Loucy (cell line): Measurements from ENCODE around the gene TNNT2.

Source experiments
- H2AFZ ChIP-seq: fragments of 200-600 bp; sonication (generic); 2 replicates; pipeline ENCODE4 v1.6.0; 2016; ENCODE audit warnings: antibody characterized with exemption, mild to moderate bottlenecking, low read length, moderate library complexity
- H3F3A ChIP-seq: fragments of 200-600 bp; 2 replicates; pipeline ENCODE4 v1.6.0; 2016; ENCODE audit warnings: antibody characterized with exemption, low read depth, mild to moderate bottlenecking
- H3K27me3 ChIP-seq: fragments of 200-600 bp; sonication (generic); 2 replicates; pipeline ENCODE4 v1.6.1; 2014; ENCODE audit warnings: low read length, mild to moderate bottlenecking; ENCODE audit not compliant: insufficient read depth, poor library complexity, severe bottlenecking
- H3K36me3 ChIP-seq: fragments of 200-600 bp; sonication (generic); 2 replicates; pipeline ENCODE4 v1.6.1; 2016; ENCODE audit warnings: low read length; ENCODE audit not compliant: insufficient read depth
- H3K4me1 ChIP-seq: fragments of 200-600 bp; sonication (generic); 2 replicates; pipeline ENCODE4 v1.5.1; 2014; ENCODE audit warnings: low read length, mild to moderate bottlenecking; ENCODE audit not compliant: insufficient read depth, poor library complexity, severe bottlenecking
- H3K4me2 ChIP-seq: fragments of 200-600 bp; sonication (generic); 2 replicates; pipeline ENCODE4 v1.6.0; 2014; ENCODE audit warnings: antibody characterized with exemption, low read length, low read depth, mild to moderate bottlenecking; ENCODE audit not compliant: poor library complexity, severe bottlenecking
- H3K4me3 ChIP-seq: fragments of 200-600 bp; sonication (generic); 2 replicates; pipeline ENCODE4 v1.5.1; 2014; ENCODE audit warnings: low read length, mild to moderate bottlenecking, mixed read lengths; ENCODE audit not compliant: poor library complexity, severe bottlenecking
- H3K79me2 ChIP-seq: fragments of 200-600 bp; sonication (generic); 2 replicates; pipeline ENCODE4 v1.6.1; 2014; ENCODE audit warnings: low read length; ENCODE audit not compliant: insufficient read depth
- H3K9ac ChIP-seq: fragments of 200-600 bp; sonication (generic); 2 replicates; pipeline ENCODE4 v1.6.0; 2014; ENCODE audit warnings: mild to moderate bottlenecking, low read depth, low read length, moderate library complexity; ENCODE audit not compliant: poor library complexity, severe bottlenecking
- H3K9me2 ChIP-seq: fragments of 200-600 bp; sonication (generic); replicated peaks from 2 replicates; pipeline ENCODE4 v1.6.1; 2016; ENCODE audit warnings: low read depth, low read length, mixed read lengths
- H3K9me3 ChIP-seq: fragments of 200-600 bp; sonication (generic); 2 replicates; pipeline ENCODE4 v1.6.1; 2014; ENCODE audit warnings: mild to moderate bottlenecking, antibody characterized with exemption, low read length, low read depth; ENCODE audit not compliant: insufficient read depth
- H4K20me1 ChIP-seq: fragments of 200-600 bp; sonication (generic); 2 replicates; pipeline ENCODE4 v1.6.0; 2014; ENCODE audit warnings: antibody characterized with exemption, low read length, mild to moderate bottlenecking; ENCODE audit not compliant: insufficient read depth, poor library complexity, severe bottlenecking
- CTCF ChIP-seq: fragments of 200-600 bp; sonication (generic); conservative IDR thresholded peaks from 2 replicates; pipeline ENCODE4 v1.5.1; 2014; ENCODE audit warnings: mild to moderate bottlenecking, antibody characterized with exemption, low read length
- EZH2phosphoT487 ChIP-seq: fragments of 200-600 bp; IDR thresholded peaks from 2 replicates; pipeline ENCODE4 v1.6.1; 2018; ENCODE audit warnings: antibody characterized with exemption, mild to moderate bottlenecking, moderate library complexity, borderline replicate concordance

Gene TNNT2

GRCh38 chr1:201411292-201411691 lies 33.8 kb upstream of the TNNT2 start:
- no peaks in the 10 kb centered on the region for H3K9me3 ChIP-seq
- no peak overlapping the region for H2AFZ ChIP-seq
- no peak for TF ChIP-seq EZH2phosphoT487
- no peak for TF ChIP-seq CTCF
- H3K9ac ChIP-seq: no peak overlapping the region
- no peaks in the 10 kb centered on the region for H3K27me3 ChIP-seq
- H4K20me1 ChIP-seq: no peaks in the 10 kb centered on the region
- no peaks in the 10 kb centered on the region for H3K36me3 ChIP-seq
- no peak overlapping the region for H3K4me2 ChIP-seq
- no peaks in the 10 kb centered on the region for H3K9me2 ChIP-seq
- H3K4me3 ChIP-seq: no peak overlapping the region
- H3K79me2 ChIP-seq: no peaks in the 10 kb centered on the region
- H3K4me1 ChIP-seq: no peaks in the 10 kb centered on the region
- no peaks in the 10 kb centered on the region for H3F3A ChIP-seq

DNA sequence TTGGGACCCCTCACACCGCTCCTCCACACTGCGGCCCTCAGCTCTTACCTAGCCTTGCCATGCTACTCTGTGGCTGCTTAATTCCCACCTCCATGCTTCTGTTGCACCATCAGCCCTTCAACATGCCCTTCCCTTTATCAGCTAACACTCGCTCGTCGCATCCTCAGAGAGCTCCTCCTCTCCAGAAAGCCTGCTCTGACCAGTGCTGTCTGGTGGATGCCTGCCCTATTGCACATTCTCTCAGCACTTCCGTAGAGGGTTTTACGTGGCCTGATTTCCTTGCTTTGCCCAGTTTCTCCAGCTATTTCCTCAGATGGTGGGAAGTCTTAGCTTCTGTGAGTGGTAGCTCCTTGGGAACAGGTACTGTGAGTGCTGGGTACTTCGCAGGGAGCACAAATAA lies 32.0 kb upstream of the TNNT2 start:
- Histone ChIP-seq H3K9me2 (no peaks in the 10 kb centered on the region), H4K20me1 (no peaks in the 10 kb centered on the region), H3K36me3 (no peaks in the 10 kb centered on the region), H3K9ac (no peak overlapping the region), H3K4me1 (no peaks in the 10 kb centered on the region), H3F3A (no peaks in the 10 kb centered on the region), H3K79me2 (no peaks in the 10 kb centered on the region), H3K4me2 (no peak overlapping the region), H2AFZ (no peak overlapping the region), H3K4me3 (no peak overlapping the region), H3K27me3 (no peaks in the 10 kb centered on the region), H3K9me3 (no peaks in the 10 kb centered on the region)
- TF ChIP-seq EZH2phosphoT487 (no peak), CTCF (no peak)

DNA sequence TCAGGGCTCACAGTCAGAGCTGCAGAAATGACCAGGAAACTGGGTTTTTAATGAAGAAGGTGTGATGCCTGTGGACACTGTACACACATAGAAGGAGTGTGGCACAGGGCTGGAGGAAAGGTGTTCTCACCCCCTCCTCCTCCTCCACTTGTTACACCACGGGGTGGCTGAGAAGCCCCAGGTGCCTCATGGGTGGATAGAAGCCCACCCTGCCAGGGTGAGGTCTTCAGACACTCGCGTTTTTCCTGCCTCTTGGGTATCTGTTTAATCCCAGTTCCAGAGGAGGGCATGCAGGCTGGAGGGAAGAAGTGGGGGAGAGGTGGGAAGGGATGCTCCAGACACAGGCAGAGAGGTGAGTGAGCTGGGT lies 31.3 kb upstream of the TNNT2 start:
- no peak overlapping the region for H3K4me2 ChIP-seq
- no peaks in the 10 kb centered on the region for H4K20me1 ChIP-seq
- no peaks in the 10 kb centered on the region for H3K9me3 ChIP-seq
- no peaks in the 10 kb centered on the region for H3K79me2 ChIP-seq
- no peak overlapping the region for H3K9ac ChIP-seq
- TF ChIP-seq CTCF (no peak), EZH2phosphoT487 (no peak)
- no peaks in the 10 kb centered on the region for H3K27me3 ChIP-seq
- no peak overlapping the region for H3K4me3 ChIP-seq
- H3K36me3 ChIP-seq: no peaks in the 10 kb centered on the region
- H3K4me1 ChIP-seq: no peaks in the 10 kb centered on the region
- H3K9me2 ChIP-seq: no peaks in the 10 kb centered on the region
- no peak overlapping the region for H2AFZ ChIP-seq
- no peaks in the 10 kb centered on the region for H3F3A ChIP-seq
